GM18499 (cell line): ENCODE data around the gene OXER1.

Source experiments
- ATAC-seq: cut with Tn5 transposase; IDR thresholded peaks from one replicate; pipeline ENCODE4 v1.9.1; 2021; ENCODE audit warnings: moderate number of reproducible peaks; ENCODE audit not compliant: insufficient read depth, unreplicated experiment

OXER1 gene

DNA sequence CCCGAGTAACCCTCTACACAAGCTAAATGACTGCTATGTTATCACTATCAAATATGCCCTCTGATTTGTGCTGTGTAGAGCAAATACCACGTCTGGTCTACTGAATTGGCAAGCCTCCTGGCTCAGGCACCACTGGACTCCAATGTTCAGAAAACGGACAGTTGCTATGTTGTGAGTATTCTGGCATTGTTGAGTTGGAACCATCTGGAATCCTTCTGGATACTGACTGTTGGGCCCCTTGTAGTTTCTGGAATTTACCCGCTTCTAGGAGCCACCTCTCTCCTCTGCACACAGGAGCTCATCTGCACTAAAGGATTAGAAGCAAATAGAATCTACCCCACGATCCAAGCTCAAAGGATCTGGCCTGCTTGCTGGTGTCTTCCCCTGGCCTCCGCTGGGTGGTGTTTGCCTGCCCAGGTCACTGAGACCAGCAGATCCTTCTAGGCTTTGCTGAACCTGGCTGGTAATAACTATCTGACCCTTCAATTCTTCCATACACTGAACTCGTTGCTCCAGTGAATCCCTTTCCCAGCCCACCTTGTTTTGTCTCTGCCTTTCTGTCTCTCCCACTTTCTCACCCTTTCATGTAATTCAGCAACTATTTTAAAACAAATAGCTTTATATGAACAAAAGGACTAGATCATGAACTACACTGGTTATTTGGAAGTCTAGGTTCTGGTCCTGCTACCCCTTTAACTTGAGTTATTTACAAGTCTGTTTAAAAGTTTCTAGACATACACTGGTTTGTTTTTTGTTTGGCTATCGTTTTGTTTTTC is 30.5 kb upstream of the OXER1 start:
- no peak for ATAC-seq

DNA sequence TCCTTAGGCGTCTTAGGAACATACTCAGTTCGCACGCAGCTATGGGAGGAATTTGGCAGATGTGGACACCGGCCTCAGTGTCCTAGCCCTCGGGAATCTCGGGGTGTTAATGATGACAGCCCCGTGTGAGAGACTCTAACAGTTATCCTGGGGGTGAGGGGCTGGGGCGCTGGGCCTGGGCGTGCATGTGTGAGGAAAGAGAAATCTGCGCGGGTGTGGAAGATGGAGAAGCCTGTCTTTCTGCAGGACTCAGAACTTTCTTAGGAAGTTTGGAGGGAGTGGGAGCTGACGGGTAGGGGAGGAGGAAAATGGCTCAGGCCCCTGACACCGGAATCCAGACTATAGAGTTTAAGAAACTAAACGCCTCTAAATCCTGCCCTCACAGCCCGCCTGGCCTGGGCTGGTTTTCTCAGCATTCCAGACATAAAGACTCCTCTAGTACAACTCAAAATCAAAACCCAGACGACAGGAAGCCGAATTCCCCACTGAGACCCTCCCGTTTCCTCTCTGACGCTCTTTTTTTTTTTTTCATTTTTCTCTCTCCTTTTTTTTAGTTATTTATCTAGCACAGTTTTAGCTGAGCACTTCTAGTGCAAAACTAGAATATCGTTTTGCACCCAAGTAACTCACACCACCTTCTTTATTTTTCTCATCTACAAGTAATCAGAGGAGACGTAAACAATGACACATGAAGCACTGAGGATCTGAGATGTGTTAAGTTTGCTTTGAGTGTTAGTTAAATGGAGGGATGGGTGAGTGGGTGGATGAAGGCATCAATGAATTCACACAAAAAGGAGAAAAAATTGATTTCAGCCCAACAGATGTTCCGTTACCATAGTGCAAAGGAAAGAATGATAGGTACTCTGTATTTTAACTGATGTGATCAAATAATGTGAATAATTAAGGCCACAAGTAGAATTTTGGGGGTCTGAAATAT is 29.7 kb upstream of the OXER1 start:
- no peak for ATAC-seq

DNA sequence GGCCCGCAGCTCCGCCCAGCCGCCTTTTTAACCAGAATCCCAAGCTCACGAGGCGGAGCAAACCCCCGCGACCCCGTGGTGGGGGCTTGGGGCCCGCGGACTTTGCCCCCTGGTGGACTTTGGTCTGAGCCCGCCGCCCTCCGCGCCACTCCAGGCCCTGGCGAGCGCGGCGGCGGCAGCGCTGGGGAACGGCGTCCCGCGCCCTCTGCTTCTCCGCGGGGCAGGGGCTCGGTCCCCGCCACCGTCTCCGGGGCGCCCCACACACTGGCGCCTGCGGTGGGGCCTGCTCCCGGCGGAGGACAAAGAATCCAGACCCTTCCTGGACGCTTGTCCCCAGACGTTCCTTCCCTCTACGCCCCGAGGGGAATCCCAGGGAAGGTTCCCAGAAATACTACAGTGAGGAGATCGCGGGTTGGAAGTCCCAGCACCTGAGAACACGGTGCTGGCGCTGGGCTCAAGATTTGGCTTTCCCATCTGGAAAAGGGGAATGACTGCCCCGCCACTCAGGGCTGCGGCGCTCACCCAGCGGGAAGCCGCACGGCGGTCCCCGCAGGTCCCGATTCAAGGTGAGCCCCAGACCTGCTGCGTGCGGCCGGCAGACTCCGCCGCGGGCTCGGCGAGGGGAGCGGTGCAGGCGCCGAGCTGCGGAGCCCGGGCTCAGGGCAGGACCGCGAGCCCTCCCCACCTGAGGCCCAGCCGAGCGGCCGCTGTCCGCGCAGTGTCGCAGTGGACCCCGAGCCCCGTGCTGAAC is 28.8 kb upstream of the OXER1 start, which contains the start of gene HAAO:
Gene HAAO (minus strand): TSS at position 1 of the 751 bp plus-strand sequence. CDS start 47 bp downstream, outside the sequence.
- ATAC-seq, result no peak

DNA sequence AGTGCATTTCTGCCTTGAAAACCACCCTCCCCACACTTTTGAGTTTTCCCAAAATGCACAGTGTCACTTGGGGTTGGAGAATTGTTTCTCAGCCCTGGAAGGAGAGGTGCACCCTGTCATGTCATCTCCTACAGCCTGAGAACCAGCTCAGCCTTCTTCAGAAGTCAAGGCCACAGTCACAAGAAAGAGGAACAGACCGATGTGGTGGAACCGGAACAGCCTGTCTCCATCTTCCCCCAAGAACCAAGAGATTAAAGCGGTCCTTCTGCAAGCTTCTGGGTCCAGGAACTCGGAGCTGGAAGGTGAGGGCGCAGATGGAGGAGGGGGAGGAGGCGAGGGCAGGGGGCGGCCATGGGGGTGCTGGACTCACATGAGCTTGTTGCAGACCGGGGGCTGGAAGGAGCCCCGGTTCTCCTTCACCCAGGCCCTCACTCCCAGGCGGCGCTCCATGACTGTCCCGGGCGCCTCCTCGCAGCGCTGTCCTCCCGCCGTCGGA is 28.2 kb upstream of the OXER1 start:
- no peak for ATAC-seq

DNA sequence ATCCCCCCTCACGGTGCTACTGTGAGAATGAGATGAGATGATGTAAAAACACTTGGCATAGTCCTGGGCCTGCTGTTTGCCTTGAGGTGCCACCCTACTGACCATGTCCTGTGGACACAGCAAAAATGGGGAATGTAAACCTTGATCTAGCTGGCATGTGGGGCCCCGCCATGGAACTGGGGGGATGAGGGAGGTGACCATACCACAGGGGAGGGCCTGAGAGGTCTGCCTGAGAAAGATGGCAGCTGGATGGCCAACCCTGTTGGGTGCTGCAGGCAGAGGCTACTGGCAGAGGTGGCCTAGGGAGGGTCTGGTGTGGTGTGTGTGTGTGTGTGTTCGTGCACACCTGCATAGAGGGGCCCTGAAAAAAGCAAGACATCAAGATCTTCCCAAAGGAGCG is 27.7 kb upstream of the OXER1 start:
- ATAC-seq, result no peak

DNA sequence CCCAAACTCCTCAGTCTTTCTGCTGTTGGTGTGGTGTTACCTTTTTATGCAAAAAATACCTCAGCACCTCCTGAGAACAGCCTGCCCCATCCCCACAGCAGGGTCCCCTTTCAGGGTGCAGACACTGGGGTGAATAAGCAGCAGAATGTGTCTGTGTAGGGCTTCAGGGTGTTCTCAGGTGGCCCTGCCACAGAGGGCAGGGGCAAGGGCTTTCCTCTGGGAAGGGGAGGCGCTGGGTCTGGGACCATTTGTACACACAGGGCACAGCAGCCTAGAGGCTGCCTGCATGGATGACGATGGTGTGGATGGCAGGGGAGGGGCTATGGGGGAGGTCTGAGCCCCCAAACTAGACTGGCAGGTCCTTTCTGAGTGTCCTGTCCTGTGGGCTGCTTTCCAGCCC is 25.8 kb upstream of the OXER1 start:
- no peak for ATAC-seq

DNA sequence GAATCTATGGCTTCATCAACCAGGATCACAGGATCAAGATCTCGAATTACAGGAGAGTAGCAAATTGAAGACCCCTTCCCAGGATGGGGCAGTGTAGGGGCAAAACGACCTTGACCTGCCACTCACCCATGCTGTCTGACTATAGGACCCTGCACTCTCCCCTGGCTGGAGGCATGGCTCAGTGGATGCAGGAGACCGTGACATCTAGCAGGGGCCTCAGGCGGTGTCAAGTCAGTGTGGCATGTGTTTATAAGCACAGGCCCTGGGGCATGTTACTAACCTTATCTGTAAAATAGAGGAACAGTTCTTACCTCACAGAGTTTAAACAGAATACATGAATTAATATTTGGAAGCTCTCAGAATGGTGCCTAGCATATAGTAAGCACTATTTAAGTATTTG is 24.9 kb upstream of the OXER1 start:
- ATAC-seq, result no peak

DNA sequence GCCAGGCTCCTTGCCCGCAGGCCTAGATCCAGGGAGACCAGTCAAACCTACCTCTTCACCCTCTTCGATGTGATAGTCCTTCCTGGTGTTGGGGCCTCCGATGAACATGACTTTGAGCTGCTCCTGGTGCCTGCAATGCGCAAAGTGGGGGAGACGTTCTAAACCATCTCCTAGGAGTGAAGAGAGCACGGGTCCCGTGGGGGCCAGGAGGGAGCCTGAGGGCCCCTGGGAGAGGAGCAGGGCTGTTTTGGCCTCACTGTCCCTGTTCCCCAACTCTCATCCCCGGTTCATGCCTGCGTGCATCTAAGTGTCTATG is 24.5 kb upstream of the OXER1 start:
- no peak for ATAC-seq

DNA sequence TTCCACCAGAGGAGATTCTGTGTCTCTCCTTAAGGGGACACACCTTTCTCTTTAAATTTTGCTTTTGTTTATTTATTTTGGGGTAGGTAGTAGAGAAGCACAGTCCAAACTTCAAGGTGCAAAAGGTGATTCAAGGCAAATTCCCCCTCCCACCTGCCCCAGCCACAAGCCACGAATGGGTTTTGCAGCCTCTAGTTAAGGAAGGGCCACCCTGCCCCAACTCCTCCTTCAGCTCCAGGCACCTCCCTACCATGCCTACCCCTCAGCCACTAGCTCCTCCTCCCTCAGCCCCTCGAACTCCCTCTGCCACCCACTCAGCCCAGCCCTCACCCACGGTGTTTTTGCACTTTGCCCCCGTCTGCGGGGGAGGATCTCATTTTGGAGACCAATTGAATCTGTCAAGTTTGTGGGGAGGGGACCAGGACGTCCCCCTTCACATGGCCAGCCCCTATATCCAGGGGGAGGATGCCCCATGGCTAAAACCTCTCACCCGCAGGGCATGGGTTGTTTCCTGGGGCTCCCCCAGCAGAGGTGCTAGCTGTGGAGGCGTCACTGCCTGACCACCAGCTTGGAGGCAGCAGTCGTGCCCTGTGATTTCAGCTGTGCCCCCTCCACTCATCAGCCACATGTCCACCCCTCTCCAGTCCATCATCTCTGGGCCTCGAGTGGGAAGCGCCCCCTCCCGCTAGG is 24.0 kb upstream of the OXER1 start:
- no peak for ATAC-seq

DNA sequence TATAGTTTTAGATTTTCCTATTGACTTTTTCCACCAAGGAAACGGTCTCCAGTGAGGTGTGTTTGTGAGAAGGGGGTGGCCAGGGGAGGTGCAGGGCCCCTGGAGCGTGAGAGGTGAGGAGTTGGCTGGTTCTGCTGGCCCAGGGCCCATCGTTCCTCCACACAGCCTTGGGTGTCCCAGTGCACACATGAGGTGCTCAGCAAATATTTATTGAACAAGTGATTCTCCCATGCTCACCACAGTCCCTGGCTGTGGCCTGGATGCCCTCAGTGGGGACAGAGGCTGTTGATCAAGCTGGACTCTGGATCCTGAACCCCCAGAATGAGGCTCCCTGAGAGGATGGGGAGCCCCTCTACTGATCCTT is 23.5 kb upstream of the OXER1 start:
- ATAC-seq, result no peak

DNA sequence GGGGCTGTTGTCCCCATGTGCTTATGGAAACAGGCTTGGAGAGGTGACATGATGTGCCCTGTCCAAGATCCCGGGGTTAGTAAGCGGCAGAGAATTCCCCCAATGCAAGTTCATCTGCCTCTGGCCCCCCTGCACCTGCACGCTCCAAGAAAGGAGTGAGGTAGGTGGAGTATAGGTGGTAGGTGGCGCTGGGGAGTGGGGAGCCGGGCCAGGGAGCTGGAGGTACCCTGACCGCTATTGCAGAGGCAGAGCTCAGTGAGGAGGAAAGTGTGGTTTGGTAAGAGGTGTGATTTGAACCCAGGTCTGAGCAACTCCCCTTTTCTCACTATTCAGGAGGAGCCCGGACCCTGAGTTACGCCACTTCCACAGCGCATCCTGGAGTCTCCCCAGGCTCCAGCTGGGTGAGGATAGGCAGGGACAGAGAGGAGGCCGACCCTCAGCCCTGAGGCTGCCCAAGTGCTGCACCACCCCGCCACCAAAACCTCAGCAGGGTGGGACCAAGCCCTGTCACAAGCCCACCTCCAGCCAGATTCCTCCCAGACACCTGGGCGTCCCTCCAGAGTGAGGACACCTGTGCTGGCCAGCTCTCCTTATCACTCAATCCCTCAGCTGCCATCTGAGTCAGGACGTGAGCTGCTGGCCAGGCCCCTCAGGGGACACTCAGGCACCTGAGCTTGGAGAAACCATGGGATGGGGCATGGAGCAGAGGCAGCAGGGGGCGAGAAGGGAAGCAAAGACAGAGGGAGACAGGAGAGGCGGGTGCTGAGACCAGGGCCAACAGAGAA is 22.8 kb upstream of the OXER1 start:
- no peak for ATAC-seq

DNA sequence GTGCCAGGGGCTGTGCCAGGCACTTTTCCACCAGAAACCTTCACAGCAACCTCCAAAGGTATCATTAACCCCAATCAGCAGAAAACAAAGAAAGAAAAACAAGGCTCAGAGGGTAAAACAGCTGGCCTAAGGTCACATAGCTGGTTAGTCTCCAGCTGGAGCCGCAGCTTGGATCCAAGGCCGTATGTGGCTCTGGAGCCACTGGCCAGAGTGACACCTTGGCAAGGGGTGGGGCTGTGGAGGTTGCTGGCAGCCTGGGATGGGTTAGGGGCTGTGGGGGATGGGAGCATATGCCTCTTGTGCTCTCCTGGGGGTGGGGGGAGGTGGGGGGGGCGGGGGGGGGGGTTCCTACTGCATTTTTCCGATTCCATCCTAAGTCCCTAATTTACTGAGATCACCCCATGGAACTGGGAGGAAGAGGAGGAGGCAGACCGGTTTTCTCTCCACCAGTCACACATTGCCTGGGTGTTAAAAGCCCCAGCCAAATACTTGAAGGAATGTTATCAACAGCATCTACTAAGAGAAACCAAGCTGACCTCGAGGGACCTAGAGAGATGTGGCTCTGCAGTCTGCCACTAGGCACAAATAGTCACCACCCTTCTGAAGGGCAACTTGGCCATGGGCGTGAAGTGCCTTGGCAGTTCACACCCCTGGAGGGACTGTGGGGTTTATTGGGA is 20.4 kb upstream of the OXER1 start:
- ATAC-seq, result no peak

DNA sequence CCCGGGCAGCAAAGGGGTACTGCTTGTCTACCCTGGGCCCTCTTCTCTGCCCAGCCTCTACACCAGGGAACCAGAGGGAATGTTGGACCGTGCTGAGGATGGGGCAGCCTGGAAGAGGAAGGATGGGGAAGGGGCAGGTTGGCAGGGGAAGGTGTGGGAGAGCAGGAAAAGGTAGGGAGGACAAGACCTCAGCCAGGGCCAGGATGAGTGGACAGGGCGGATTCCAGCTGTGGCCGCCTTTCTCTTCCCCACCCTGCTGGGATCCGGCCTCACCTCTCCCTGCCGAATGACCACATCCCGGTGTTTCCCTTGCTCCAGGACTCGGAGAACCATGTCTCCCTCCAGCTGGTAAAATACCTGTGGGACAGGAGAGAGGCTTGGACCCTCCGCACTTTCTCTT is 19.6 kb upstream of the OXER1 start:
- no peak for ATAC-seq

DNA sequence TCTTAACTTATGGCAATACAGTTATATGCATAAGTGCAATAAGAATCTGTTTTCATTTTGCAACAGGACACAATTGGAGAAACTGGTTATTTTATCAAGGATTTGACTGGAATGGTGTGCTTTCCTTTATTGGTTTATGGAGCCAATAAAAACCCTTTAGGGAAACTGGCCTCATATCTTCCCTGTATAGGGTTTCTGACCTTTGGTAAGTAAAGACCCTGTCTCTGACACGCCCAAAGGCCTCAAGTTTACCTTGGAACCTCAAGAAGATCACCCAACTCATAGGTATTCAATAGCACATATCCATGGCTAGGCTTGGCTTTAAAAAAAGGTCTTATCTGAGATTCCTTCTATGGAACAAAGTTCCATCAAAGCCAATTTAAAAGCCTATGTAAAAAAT is 17.2 kb upstream of the OXER1 start:
- no peak for ATAC-seq

DNA sequence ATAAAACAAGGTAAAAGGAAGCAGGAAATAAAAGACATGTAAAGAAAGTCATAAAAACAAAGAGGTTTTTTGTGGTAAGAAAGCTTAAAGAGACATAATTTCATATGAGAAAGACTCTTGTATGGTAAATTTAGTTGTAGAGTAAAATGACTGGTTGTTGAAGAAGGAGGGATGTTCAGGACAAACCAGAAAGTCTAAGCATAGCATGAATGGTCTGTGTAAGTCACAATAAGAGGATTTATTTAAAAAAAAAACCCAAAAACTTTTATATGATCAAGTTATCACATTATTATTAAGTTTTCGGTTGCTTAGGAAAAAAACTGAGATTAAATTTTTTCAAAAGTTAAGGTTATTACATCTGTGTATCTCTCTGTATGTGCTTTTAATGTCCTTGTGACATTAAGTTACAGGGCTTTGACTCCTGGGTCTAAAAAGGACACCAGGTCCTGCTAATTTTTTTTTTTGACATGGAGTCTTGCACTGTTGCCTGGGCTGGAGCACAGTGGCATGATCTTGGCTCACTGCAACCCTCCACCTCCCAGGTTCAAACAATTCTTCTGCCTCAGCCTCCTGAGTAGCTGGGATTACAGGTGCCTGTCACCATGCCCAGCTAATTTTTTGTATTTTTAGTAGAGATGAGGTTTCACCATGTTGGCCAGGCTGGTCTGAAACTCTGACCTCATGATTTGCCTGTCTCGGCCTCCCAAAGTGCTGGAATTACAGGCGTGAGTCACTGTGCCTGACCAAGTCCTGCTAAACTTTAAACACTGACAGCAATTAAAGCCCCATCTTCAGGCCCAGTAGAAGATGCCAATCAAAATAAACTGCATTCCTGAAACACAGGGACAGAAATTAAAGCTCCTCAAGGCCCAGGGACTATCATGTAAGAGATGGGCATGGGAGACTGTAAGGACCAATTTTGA is 14.2 kb upstream of the OXER1 start:
- ATAC-seq, result no peak

DNA sequence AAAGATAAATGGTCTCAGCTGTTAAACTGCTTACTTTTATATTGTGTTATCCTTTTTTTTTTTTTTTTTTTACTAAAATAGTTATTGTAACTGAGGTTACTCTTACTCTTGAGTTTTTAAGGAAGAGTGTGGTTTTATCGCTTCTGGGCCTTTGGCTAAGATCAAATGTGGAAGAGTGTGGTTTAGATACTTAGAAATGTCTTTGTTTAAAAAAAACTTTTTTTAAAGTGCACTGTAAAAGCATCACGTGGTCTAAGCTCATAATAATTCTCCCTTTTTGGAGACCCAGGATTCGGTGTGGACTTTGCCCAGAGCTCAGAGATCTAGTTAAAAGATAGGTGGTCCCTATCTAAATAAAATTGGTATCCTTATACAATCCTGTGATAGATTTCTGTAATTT is 11.9 kb upstream of the OXER1 start:
- ATAC-seq, result no peak

DNA sequence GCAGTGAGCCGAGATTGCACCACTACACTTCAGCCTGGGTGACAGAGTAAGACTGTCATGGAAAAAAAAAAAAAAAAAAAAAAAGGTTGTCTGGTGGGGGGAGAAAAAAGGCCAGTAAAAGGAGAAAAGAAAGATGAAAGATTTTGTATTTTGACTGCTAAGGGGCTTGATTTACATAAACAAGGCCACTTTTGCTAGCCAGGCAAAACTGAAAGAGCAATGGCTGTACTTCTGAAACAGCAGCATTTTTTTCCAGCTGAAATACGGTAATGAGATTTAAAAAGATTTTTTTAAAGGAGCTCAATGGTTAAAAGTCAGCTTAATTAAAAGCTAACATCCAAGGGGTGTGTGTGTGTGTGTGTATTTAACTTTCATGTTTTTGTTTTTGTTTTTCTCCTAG is 11.3 kb upstream of the OXER1 start:
- ATAC-seq, result no peak
